SK-N-SH (cell line): Measurements from ENCODE around the gene FNDC3B. TPM values are rescaled to one million over a fixed set of nuclear protein-coding genes. Genes with fewer than 3 reads are reported as not detected.

Experiments used
- CTCF ChIA-PET: fragments of 300-600, 350-600 bp; formaldehyde crosslinking; extraction: SDS; loops from one replicate; lab custom pipeline; 2021; lab: Yijun Ruan, JAX
- POLR2A ChIA-PET: fragments of 350-600 bp; sonication (Branson Sonifier 250); formaldehyde crosslinking; extraction: SDS; loops from one replicate; lab custom pipeline; 2020; ENCODE audit warnings: antibody characterized with exemption, inconsistent platforms; lab: Yijun Ruan, JAX
- DNase-seq: peaks from one replicate; pipeline ENCODE4 v3.0.0; 2012
- H2AFZ ChIP-seq: fragments of 200-600 bp; sonication (generic); 2 replicates; pipeline ENCODE4 v1.8.1; 2016; ENCODE audit warnings: antibody characterized with exemption, mild to moderate bottlenecking, low read depth
- H3F3A ChIP-seq: fragments of 200-600 bp; sonication (generic); replicated peaks from 2 replicates; pipeline ENCODE3; 2016; ENCODE audit warnings: antibody characterized with exemption, mild to moderate bottlenecking; ENCODE audit not compliant: insufficient read depth
- H3K27ac ChIP-seq, 2 experiments: fragments of 200-500 bp in 1 of 2; fragments of 200-600 bp in 1 of 2; sonication (Bioruptor generic) in 1 of 2; sonication (generic), shearing (Covaris generic) in 1 of 2; 2 replicates each; pipeline versions ENCODE4 v1.5.1 to v1.6.1; 2014 to 2016; ENCODE audit warnings: low read depth in 2 of 2, inconsistent platforms in 1 of 2, low read length in 1 of 2, mild to moderate bottlenecking in 1 of 2, mixed read lengths in 1 of 2
- H3K27me3 ChIP-seq: fragments of 200-600 bp; sonication (generic), shearing (Covaris generic); 2 replicates; pipeline ENCODE4 v1.6.1; 2016; ENCODE audit warnings: mixed run types; ENCODE audit not compliant: insufficient read depth
- H3K36me3 ChIP-seq, 2 experiments: fragments of 200-500 bp in 1 of 2; fragments of 200-600 bp in 1 of 2; sonication (Bioruptor generic) in 1 of 2; sonication (generic) in 1 of 2; replicated peaks in 1 of 2; 2 replicates each; pipeline versions ENCODE3 to v1.5.1; 2014 to 2016; ENCODE audit warnings: low read length in 1 of 2, mild to moderate bottlenecking in 1 of 2; ENCODE audit not compliant: insufficient read depth in 2 of 2, control insufficient read depth in 1 of 2
- H3K4me1 ChIP-seq, 2 experiments: fragments of 200-500 bp in 1 of 2; fragments of 200-600 bp in 1 of 2; sonication (Bioruptor generic) in 1 of 2; sonication (generic), shearing (Covaris generic) in 1 of 2; 2 replicates each; pipeline versions ENCODE4 v1.5.1 to v1.6.1; 2014 to 2016; ENCODE audit warnings: low read depth in 1 of 2, low read length in 1 of 2, mixed run types in 1 of 2; ENCODE audit not compliant: insufficient read depth in 2 of 2, control insufficient read depth in 1 of 2
- H3K4me2 ChIP-seq: fragments of 200-600 bp; sonication (generic), shearing (Covaris generic); 2 replicates; pipeline ENCODE4 v1.6.1; 2017; ENCODE audit warnings: mixed run types
- H3K4me3 ChIP-seq, 2 experiments: fragments of 200-500 bp in 1 of 2; fragments of 200-600 bp in 1 of 2; sonication (Bioruptor generic) in 1 of 2; sonication (generic), shearing (Covaris generic) in 1 of 2; 2 replicates each; pipeline versions ENCODE4 v1.5.1 to v1.8.1; 2014 to 2016; ENCODE audit warnings: low read depth in 2 of 2, inconsistent platforms in 1 of 2, low read length in 1 of 2, mild to moderate bottlenecking in 1 of 2, mixed read lengths in 1 of 2, moderate library complexity in 1 of 2
- H3K79me2 ChIP-seq: fragments of 200-600 bp; sonication (generic); 2 replicates; pipeline ENCODE4 v1.8.1; 2017; ENCODE audit warnings: mild to moderate bottlenecking; ENCODE audit not compliant: insufficient read depth
- H3K9ac ChIP-seq: fragments of 200-600 bp; sonication (generic); 2 replicates; pipeline ENCODE4 v1.6.1; 2017; ENCODE audit warnings: mixed run types
- H3K9me2 ChIP-seq: fragments of 200-600 bp; sonication (generic); 2 replicates; pipeline ENCODE4 v1.6.1; 2017; ENCODE audit warnings: mixed run types
- H3K9me3 ChIP-seq: fragments of 200-600 bp; sonication (generic); 2 replicates; pipeline ENCODE4 v1.6.1; 2017; ENCODE audit warnings: mixed run types, mild to moderate bottlenecking, moderate library complexity
- H4K20me1 ChIP-seq: fragments of 200-600 bp; sonication (generic); 2 replicates; pipeline ENCODE4 v1.6.1; 2017; ENCODE audit warnings: mild to moderate bottlenecking, mixed run types; ENCODE audit not compliant: insufficient read depth
- CTCF ChIP-seq: fragments of 200-600 bp; sonication (generic); IDR thresholded peaks from 2 replicates; pipeline ENCODE4 v1.6.1; 2017; ENCODE audit warnings: antibody characterized with exemption, mild to moderate bottlenecking, moderate library complexity
- ELF1 ChIP-seq: IDR thresholded peaks from 2 replicates; pipeline ENCODE4 v1.4.0; 2012
- EP300 ChIP-seq, 2 experiments: IDR thresholded peaks; 2 replicates each; pipeline versions ENCODE4 v1.4.0 to v1.6.1; 2012; ENCODE audit warnings: borderline replicate concordance in 1 of 2, low read depth in 1 of 2, low read length in 1 of 2
- EZH2phosphoT487 ChIP-seq: fragments of 200-600 bp; sonication (generic); IDR thresholded peaks from 2 replicates; pipeline ENCODE4 v1.6.1; 2017; ENCODE audit warnings: low read depth, mixed run types, mild to moderate bottlenecking, antibody characterized with exemption, moderate library complexity, borderline replicate concordance
- GABPA ChIP-seq: IDR thresholded peaks from 2 replicates; pipeline ENCODE4 v1.4.0; 2012; ENCODE audit warnings: low read depth, mild to moderate bottlenecking
- JUND ChIP-seq: IDR thresholded peaks from 2 replicates; pipeline ENCODE4 v1.4.0; 2012
- MAX ChIP-seq: IDR thresholded peaks from 2 replicates; pipeline ENCODE4 v1.4.0; 2012; ENCODE audit warnings: low read depth
- MXI1 ChIP-seq: IDR thresholded peaks from 2 replicates; pipeline ENCODE4 v1.6.1; 2012; ENCODE audit warnings: mild to moderate bottlenecking, low read depth, low read length, improper control_type of control experiment
- POLR2AphosphoS5 ChIP-seq: IDR thresholded peaks from 2 replicates; pipeline ENCODE4 v1.6.1; 2012; ENCODE audit warnings: low read depth, low read length
- RAD21 ChIP-seq: IDR thresholded peaks from 2 replicates; pipeline ENCODE4 v1.6.1; 2012; ENCODE audit warnings: mild to moderate bottlenecking, low read length
- RXRA ChIP-seq: IDR thresholded peaks from 2 replicates; pipeline ENCODE4 v1.4.0; 2012; ENCODE audit warnings: low read depth, mild to moderate bottlenecking, borderline replicate concordance
- SIN3A ChIP-seq: IDR thresholded peaks from 2 replicates; pipeline ENCODE4 v1.6.1; 2012; ENCODE audit warnings: low read depth, mild to moderate bottlenecking, low read length, moderate library complexity, borderline replicate concordance
- SMC3 ChIP-seq: IDR thresholded peaks from 2 replicates; pipeline ENCODE4 v1.6.1; 2012; ENCODE audit warnings: low read depth, low read length, improper control_type of control experiment
- TCF12 ChIP-seq: IDR thresholded peaks from 2 replicates; pipeline ENCODE4 v1.4.0; 2012
- TEAD4 ChIP-seq: IDR thresholded peaks from 2 replicates; pipeline ENCODE4 v1.4.0; 2012; ENCODE audit warnings: mild to moderate bottlenecking, borderline replicate concordance; ENCODE audit not compliant: insufficient read depth
- YY1 ChIP-seq: IDR thresholded peaks from 2 replicates; pipeline ENCODE4 v1.4.0; 2012; ENCODE audit warnings: low read depth, mild to moderate bottlenecking
- ZBTB33 ChIP-seq: IDR thresholded peaks from 2 replicates; pipeline ENCODE4 v1.4.0; 2012; ENCODE audit warnings: low read depth, borderline replicate concordance
- WGBS: methylation state at CpG from one replicate; pipeline ENCODE4 v1.1.6; 2017; ENCODE audit warnings: low lambda C conversion rate; 5-methylcytosine and 5-hydroxymethylcytosine counted together
- polyA plus RNA-seq, 3 experiments: library from polyadenylated mRNA; depleted of rRNA; stranded (reverse); fragments of >200 nt; gene quantifications; 2 replicates each; pipeline ENCODE4 v1.2.3, GENCODE V29; 2012
- TF ChIP-seq, protein P1 (sequence below): fragments of 150-350 bp; IDR thresholded peaks from 2 replicates; pipeline ENCODE4 v1.6.1; 2016; ENCODE audit warnings: mild to moderate bottlenecking, low read depth, low read length
- TF ChIP-seq, protein P2 (sequence below): fragments of 150-350 bp; IDR thresholded peaks from 2 replicates; pipeline ENCODE4 v1.6.1; 2017; ENCODE audit warnings: antibody characterized with exemption, low read length, low read depth, borderline replicate concordance

FNDC3B gene
- polyA plus RNA-seq, 1 of the 3 experiments (the other 2 are of a cell fraction): 10.4 TPM

DNA sequence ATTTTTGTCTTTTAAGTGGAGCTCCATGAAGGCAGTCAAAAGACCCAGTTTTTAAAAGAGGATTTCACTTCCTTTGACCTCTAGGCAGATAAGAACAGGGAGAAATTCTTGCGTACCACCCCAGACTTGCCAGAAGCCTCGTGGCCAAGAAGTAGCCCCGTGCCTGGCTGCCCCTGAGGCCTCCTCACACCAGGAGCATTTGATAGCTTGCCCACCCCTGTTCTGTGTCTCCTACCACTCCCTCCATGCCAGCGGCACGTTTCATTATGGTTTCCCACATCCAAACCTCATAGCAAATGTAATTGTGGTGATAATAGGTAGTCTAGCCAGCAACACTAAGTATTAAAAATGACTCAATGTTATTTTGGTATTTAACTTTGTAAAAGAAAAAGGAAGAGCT lies 301.2 kb downstream of the FNDC3B start:
- Histone ChIP-seq H3K27me3 (no peaks in the 10 kb centered on the region), H3K9me3 (no peaks in the 10 kb centered on the region), H3K79me2 (peaks cover 6% of the 10 kb centered on the region)
- TF ChIP-seq YY1 (no peak), EZH2phosphoT487 (no peak), SMC3 (no peak), JUND (no peak), POLR2AphosphoS5 (no peak), ZBTB33 (no peak), RAD21 (no peak), CTCF (no peak), GABPA (no peak), TCF12 (no peak), ELF1 (no peak), MXI1 (no peak), MAX (no peak), EP300 (IDR thresholded peaks at IDR 0.05; ENCODE audit: borderline replicate concordance in 1 of 2, low read depth in 1 of 2, low read length in 1 of 2) (no peak), SIN3A (no peak), TEAD4 (no peak), RXRA (no peak)
- TF ChIP-seq, protein P1, sequence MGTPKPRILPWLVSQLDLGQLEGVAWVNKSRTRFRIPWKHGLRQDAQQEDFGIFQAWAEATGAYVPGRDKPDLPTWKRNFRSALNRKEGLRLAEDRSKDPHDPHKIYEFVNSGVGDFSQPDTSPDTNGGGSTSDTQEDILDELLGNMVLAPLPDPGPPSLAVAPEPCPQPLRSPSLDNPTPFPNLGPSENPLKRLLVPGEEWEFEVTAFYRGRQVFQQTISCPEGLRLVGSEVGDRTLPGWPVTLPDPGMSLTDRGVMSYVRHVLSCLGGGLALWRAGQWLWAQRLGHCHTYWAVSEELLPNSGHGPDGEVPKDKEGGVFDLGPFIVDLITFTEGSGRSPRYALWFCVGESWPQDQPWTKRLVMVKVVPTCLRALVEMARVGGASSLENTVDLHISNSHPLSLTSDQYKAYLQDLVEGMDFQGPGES: no peak
- TF ChIP-seq, protein P2, sequence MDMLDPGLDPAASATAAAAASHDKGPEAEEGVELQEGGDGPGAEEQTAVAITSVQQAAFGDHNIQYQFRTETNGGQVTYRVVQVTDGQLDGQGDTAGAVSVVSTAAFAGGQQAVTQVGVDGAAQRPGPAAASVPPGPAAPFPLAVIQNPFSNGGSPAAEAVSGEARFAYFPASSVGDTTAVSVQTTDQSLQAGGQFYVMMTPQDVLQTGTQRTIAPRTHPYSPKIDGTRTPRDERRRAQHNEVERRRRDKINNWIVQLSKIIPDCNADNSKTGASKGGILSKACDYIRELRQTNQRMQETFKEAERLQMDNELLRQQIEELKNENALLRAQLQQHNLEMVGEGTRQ: no peak
- TF ChIP-seq, all 33 proteins: peak for 0
- no peak overlapping the region for H3K27ac ChIP-seq
- no peaks in the 10 kb centered on the region for H3K4me1 ChIP-seq
- no peaks in the 10 kb centered on the region for H4K20me1 ChIP-seq
- DNase-seq: no peak
- H3K4me3 ChIP-seq: no peak overlapping the region
- H3F3A ChIP-seq: peaks cover 24% of the 10 kb centered on the region
- H3K36me3 ChIP-seq: peaks cover 56 to 88% of the 10 kb centered on the region in 2 experiments
- ChIA-PET CTCF (interaction anchor here (0.6 to 3.2 kb wide), 29 partner anchors 10 to 699 kb away, joined by 3 to 47 read pairs (median 5); no protein-coding TSS in a partner anchor), POLR2A (no interaction called here)
- H3K9me2 ChIP-seq: no peaks in the 10 kb centered on the region
- WGBS: 76% methylated on average over 5 of the region's 5 CpGs
- no peak overlapping the region for H3K4me2 ChIP-seq
- no peak overlapping the region for H3K9ac ChIP-seq
- H2AFZ ChIP-seq: no peak overlapping the region
